ENCODE measurements around the gene APOA4.

APOA4 gene

DNA sequence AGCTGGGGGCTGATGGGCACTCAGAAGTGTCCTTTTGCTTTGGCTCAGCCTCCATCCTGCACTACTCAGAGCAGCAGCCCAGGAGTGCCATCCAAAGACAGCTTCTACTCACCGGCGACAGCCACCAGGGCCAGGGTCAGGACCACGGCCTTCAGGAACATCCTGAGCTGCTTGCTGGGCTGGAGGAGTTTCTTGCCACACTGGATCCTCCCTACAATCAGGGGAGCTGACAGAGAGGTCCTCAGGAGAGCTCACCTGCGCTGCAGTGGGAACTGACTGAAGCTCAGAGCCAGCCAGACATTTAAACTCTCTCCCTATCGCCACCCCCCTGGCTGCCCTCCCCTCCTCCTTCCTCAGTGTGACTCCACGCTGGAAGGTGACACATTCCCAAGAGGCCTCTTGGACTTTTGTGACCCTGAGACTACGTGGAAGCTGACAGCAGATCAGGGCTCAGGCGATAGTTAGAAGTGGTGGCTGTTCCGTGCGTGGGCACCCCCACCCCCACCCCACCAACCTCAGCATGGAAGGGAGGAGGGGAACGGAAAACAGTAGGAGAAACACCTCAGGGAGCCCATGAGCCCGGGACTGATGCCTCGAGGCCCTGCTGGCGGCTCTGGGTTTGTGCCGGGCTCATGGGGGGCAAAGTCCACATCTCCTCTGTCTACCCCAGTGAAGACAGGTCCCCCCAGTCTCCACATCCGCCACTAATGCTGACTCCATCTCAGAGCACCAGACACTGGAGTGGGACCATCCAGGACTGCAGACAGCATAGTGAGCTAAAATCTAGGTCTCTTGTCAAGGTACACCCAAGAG is at the start of gene APOA4:
APOA4 (minus strand) TSS at position 274 of the 813 bp plus-strand sequence; CDS start at position 161, 113 bp downstream.
- DNase-seq (ENCODE audit: low read depth), result no peak
- H3K4me3 ChIP-seq (ENCODE audit: low read depth, low read length), result no peak within 1 kb of the TSS
- TF ChIP-seq, protein P1, sequence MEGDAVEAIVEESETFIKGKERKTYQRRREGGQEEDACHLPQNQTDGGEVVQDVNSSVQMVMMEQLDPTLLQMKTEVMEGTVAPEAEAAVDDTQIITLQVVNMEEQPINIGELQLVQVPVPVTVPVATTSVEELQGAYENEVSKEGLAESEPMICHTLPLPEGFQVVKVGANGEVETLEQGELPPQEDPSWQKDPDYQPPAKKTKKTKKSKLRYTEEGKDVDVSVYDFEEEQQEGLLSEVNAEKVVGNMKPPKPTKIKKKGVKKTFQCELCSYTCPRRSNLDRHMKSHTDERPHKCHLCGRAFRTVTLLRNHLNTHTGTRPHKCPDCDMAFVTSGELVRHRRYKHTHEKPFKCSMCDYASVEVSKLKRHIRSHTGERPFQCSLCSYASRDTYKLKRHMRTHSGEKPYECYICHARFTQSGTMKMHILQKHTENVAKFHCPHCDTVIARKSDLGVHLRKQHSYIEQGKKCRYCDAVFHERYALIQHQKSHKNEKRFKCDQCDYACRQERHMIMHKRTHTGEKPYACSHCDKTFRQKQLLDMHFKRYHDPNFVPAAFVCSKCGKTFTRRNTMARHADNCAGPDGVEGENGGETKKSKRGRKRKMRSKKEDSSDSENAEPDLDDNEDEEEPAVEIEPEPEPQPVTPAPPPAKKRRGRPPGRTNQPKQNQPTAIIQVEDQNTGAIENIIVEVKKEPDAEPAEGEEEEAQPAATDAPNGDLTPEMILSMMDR (IDR thresholded peaks at IDR 0.05; ENCODE audit: insufficient read depth, low read depth, low read length, missing control alignments), result no peak

DNA sequence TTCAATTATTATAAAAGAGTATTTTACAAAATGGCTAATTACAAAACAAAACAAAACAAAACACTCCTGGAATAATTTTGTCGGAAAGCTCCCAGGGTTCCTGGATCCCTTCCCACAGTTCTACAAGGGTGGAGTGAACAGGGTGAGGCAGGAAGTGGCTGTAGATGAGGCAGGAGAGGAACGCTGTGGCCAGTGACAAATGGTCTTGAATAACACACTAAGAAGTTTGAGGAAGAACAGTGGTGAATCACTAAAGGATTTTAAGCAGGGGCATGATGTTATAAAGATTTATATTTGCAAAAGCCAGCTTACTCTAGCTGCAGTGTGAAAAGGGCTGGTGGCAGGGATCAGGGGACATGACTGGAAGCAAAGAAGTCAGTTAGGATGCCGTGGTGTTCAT is 48.1 kb upstream of the APOA4 start:
- TF ChIP-seq, protein P1 (IDR thresholded peaks at IDR 0.05; ENCODE audit: insufficient read depth, low read depth, low read length, missing control alignments), result no peak
- DNase-seq (ENCODE audit: low read depth), result no peak
- no peak overlapping the region for H3K4me3 ChIP-seq (ENCODE audit: low read depth, low read length)

DNA sequence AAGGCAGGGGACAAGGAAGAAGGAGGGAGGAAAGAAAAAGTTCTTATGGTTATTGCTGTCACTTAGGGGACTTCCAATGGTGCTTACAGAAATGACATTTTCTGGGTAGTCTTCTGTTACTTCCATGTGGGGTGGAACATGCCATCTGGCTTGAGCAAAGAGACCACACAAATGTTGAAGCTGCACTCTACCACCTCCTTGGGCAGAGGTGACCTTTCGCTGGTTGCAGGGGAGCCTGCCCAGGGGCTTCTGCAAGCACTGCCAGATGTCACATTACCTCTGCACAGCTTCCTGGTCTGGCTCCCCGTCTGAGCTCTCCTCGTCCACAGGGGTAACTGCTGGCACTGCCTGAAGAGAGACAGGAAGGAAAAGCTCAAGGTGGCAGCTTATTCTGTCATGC is 47.0 kb upstream of the APOA4 start:
- TF ChIP-seq, protein P1 (IDR thresholded peaks at IDR 0.05; ENCODE audit: insufficient read depth, low read depth, low read length, missing control alignments), result no peak
- DNase-seq (ENCODE audit: low read depth), result no peak
- H3K4me3 ChIP-seq (ENCODE audit: low read depth, low read length), result no peak overlapping the region

DNA sequence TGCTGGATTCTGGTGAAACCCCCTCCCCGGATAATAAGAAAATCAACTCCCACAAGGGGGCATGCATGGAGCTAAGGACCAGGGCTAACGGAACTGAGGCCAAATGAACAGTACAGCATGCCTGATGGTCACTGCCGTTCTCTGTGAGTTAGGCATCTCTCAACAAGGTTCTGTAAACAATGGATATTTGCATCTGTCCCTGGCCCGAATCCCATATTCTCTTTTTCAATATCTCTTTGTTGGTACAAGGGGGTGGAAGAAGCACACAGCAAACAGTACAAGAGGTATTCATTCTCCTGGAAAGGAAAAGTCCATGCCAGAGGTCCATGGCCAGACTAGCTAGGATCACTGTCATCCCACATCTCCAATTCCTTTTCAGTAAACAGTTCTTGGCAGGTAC is 46.5 kb upstream of the APOA4 start:
- no peak overlapping the region for H3K4me3 ChIP-seq (ENCODE audit: low read depth, low read length)
- DNase-seq (ENCODE audit: low read depth), result no peak
- TF ChIP-seq, protein P1 (IDR thresholded peaks at IDR 0.05; ENCODE audit: insufficient read depth, low read depth, low read length, missing control alignments), result no peak

DNA sequence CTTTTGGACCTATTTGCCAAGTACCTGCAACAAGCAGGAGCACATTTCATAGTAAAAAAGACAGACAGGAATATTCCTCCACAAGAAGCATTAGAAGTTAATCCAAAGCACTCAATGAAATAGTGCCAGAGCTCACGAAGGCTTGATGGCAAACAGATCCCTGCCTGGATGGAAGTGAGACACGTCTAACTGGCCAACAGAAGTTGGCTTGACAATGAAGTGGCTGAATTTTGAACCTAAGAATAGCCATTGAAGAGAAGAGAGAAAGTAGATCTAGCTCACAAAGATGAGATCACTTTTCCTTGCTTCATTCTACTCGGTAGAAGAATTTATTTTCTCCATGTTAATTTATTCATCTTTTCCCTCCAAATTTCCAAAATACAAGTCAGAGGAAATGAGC is 45.0 kb upstream of the APOA4 start:
- no peak for DNase-seq (ENCODE audit: low read depth)
- TF ChIP-seq, protein P1 (IDR thresholded peaks at IDR 0.05; ENCODE audit: insufficient read depth, low read depth, low read length, missing control alignments), result no peak
- H3K4me3 ChIP-seq (ENCODE audit: low read depth, low read length), result no peak overlapping the region

DNA sequence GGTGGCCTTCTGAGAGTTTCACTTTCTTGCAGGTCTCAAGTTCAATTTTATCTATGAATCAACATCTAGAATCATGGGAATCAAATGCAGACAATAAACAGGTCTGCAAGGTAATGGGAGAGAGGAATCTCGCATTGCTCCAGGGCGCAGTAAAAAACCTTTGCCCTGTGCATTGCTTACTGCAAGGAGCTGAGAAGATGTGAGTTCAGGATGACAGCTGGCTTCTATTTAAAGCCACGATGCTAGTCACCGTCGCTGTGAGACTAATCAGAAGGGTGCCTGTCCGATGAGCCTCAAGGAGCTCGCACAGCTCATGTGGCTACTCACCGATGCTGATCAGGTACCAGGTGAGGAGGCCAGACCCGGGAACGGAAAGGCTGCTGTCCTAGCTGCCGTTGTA is 44.5 kb upstream of the APOA4 start:
- TF ChIP-seq, protein P1 (IDR thresholded peaks at IDR 0.05; ENCODE audit: insufficient read depth, low read depth, low read length, missing control alignments), result no peak
- DNase-seq (ENCODE audit: low read depth), result no peak
- H3K4me3 ChIP-seq (ENCODE audit: low read depth, low read length), result no peak overlapping the region

Measured in GM12865 (cell line).